Immature natural killer cell (primary cell): Measurements from ENCODE around the gene NUCKS1. TPM values are rescaled to one million over a fixed set of nuclear protein-coding genes. Genes with fewer than 3 reads are reported as not detected.
"Not testable (repeated sequence)": the region's sequence is repeated elsewhere in the genome, so short reads cannot be mapped to it uniquely, and the experiment has no call there.

Source experiments
- DNase-seq, 3 donors: peaks; one replicate each; pipeline ENCODE4 v3.0.0; 2022; ENCODE audit warnings: mixed read lengths in 1 of 3
- H3K27ac Mint-ChIP-seq, 6 donors: one replicate each; pipeline ENCODE4 v1.8.0; 2020; ENCODE audit warnings: mixed read lengths in 6 of 6, mild to moderate bottlenecking in 5 of 6, inconsistent platforms in 4 of 6, moderate library complexity in 3 of 6
- H3K27me3 Mint-ChIP-seq, 3 donors: one replicate each; pipeline ENCODE4 v1.8.0; 2020 to 2021; ENCODE audit warnings: low read depth in 3 of 3, mild to moderate bottlenecking in 3 of 3, mixed read lengths in 3 of 3, moderate library complexity in 3 of 3, inconsistent platforms in 1 of 3
- H3K36me3 Mint-ChIP-seq, 3 donors: one replicate each; pipeline ENCODE4 v1.8.0; 2020; ENCODE audit warnings: mixed read lengths in 3 of 3, inconsistent platforms in 2 of 3, mild to moderate bottlenecking in 2 of 3
- H3K4me1 Mint-ChIP-seq, 2 donors: one replicate each; pipeline ENCODE4 v1.8.0; 2020; ENCODE audit warnings: inconsistent platforms in 2 of 2, mild to moderate bottlenecking in 2 of 2, mixed read lengths in 2 of 2, moderate library complexity in 1 of 2
- H3K4me3 Mint-ChIP-seq, 5 donors: one replicate each; pipeline ENCODE4 v1.8.0; 2020; ENCODE audit warnings: mild to moderate bottlenecking in 5 of 5, mixed read lengths in 5 of 5, inconsistent platforms in 3 of 5, moderate library complexity in 3 of 5
- H3K9me3 Mint-ChIP-seq, 6 donors: one replicate each; pipeline ENCODE4 v1.8.0; 2020; ENCODE audit warnings: mild to moderate bottlenecking in 6 of 6, mixed read lengths in 6 of 6, inconsistent platforms in 4 of 6, moderate library complexity in 3 of 6
- polyA plus RNA-seq, 3 donors: library from polyadenylated mRNA; unstranded; fragments of 300-500 nt; fragmentation: Illumina TruSeq; gene quantifications; one replicate each; pipeline ENCODE4 v1.2.3, GENCODE V29; 2021

The NUCKS1 gene
- polyA plus RNA-seq, 3 donors from 2014 or later, result 7.8 to 20.3 (median 18.9) TPM

- H3K4me1 Mint-ChIP-seq, result peaks cover 35 to 70% of the 10 kb centered on the region in 2 donors
- H3K27me3 Mint-ChIP-seq, result peaks cover 0 to 4% (median 2%) of the 10 kb centered on the region in 3 donors
- no peaks in the 10 kb centered on the region for H3K9me3 Mint-ChIP-seq
- H3K27ac Mint-ChIP-seq, result peak overlapping the region; percentile 8 to 69 (median 48)
- no peaks in the 10 kb centered on the region for H3K36me3 Mint-ChIP-seq
- DNase-seq, result no peak
- H3K4me3 Mint-ChIP-seq, result no peak overlapping the region
Observed at GRCh38 chr1:205739348-205740160, 10.4 kb downstream of the NUCKS1 start.

GRCh38 chr1:205735218-205735617, 14.8 kb downstream of the NUCKS1 start:
- H3K4me1 Mint-ChIP-seq, result peaks cover 35 to 80% of the 10 kb centered on the region in 2 donors
- peaks cover 4 to 6% (median 4%) of the 10 kb centered on the region in 3 donors for H3K36me3 Mint-ChIP-seq
- H3K27me3 Mint-ChIP-seq, result peaks cover 0 to 2% (median 0%) of the 10 kb centered on the region in 3 donors
- peak overlapping the region in 2 of 6 donors; percentile 16 to 30 for H3K27ac Mint-ChIP-seq
- no peaks in the 10 kb centered on the region for H3K9me3 Mint-ChIP-seq
- no peak overlapping the region for H3K4me3 Mint-ChIP-seq
- DNase-seq, result no peak

DNA sequence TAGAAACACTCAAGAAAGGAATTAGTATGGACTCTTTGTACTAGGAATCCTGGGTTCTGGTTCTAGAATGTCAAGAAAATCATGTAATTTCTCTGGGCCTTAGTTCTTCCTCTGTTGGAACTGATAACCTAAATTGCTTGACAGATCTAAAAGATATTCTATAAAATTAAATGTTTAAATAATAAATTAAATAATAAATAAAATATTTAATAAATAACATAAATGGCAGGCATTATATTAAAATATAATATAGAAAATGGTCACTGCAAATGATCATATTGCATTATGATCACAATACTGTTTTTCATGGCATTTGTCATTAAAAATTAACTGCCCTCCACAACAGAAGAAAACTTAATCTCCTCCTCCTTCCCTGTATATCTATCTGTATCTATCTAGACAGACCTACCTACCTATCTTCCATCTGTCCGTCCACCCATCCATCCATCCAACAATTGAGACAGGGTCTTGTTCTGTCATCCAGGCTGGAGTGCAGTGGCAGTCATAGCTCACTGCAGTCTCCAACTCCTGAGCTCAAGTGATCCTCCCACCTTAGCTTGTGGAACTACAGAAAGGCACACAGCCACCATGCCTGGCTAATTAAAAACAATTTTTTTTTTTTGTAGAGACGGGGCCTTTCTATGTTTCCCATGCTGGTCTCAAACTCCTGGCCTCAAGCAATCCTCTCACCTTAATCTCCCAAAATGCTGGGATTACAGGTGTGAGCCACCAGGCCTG, 16.4 kb downstream of the NUCKS1 start:
- Mint-ChIP-seq H3K27ac (peak overlapping the region in 2 of 6 donors; percentile 10 to 72), H3K36me3 (peaks cover 4 to 6% (median 4%) of the 10 kb centered on the region in 3 donors), H3K27me3 (no peaks in the 10 kb centered on the region), H3K4me3 (no peak overlapping the region), H3K9me3 (no peaks in the 10 kb centered on the region), H3K4me1 (peaks cover 26 to 80% of the 10 kb centered on the region in 2 donors)
- no peak for DNase-seq

- no peaks in the 10 kb centered on the region for H3K27me3 Mint-ChIP-seq
- H3K27ac Mint-ChIP-seq, result peak overlapping the region in 2 of 6 donors; percentile 29 to 71
- H3K9me3 Mint-ChIP-seq, result no peaks in the 10 kb centered on the region
- peaks cover 4 to 17% (median 11%) of the 10 kb centered on the region in 3 donors for H3K36me3 Mint-ChIP-seq
- no peak for DNase-seq
- H3K4me1 Mint-ChIP-seq, result peaks cover 31 to 75% of the 10 kb centered on the region in 2 donors
- H3K4me3 Mint-ChIP-seq, result no peak overlapping the region
Observed at GRCh38 chr1:205729945-205730610, 19.9 kb downstream of the NUCKS1 start.

DNA sequence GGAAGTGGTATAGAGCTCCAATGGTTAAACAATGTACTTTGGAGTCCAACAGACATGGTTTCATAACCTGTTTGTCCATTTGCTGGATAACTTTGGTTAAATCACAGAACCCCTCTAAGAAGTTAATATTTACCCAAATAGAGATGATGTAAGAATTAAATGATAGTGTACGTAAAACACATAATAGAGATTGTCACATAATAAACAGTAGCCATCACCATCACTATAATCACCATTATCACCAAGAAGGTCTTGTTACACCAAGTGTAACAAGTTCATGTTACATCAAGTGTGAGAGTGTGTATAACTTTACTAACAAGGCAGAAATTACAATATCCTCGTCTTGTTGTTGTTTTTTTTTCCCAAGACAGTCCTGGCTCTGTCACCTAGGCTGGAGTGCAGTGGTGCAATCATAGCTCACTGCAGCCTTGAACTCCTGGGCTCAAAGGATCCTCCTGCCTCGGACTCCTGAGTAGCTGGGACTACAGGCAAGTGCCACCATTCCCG, 23.3 kb downstream of the NUCKS1 start:
- no peak overlapping the region for H3K4me3 Mint-ChIP-seq
- H3K9me3 Mint-ChIP-seq, result no peaks in the 10 kb centered on the region
- H3K27me3 Mint-ChIP-seq, result no peaks in the 10 kb centered on the region
- H3K4me1 Mint-ChIP-seq, result peaks cover 20 to 56% of the 10 kb centered on the region in 2 donors
- peak overlapping the region in 2 of 6 donors; percentile 8 to 34 for H3K27ac Mint-ChIP-seq
- H3K36me3 Mint-ChIP-seq, result peaks cover 0 to 22% (median 19%) of the 10 kb centered on the region in 3 donors
- no peak for DNase-seq

- no peaks in the 10 kb centered on the region for H3K9me3 Mint-ChIP-seq
- H3K36me3 Mint-ChIP-seq, result peaks cover 3 to 22% (median 19%) of the 10 kb centered on the region in 3 donors
- peak overlapping the region in 2 of 6 donors; percentile 25 to 74 for H3K27ac Mint-ChIP-seq
- no peaks in the 10 kb centered on the region for H3K27me3 Mint-ChIP-seq
- DNase-seq, result no peak
- peaks cover 14 to 44% of the 10 kb centered on the region in 2 donors for H3K4me1 Mint-ChIP-seq
- no peak overlapping the region for H3K4me3 Mint-ChIP-seq
Observed at GRCh38 chr1:205725514-205725913, 24.5 kb downstream of the NUCKS1 start.

GRCh38 chr1:205720740-205721139, 29.2 kb downstream of the NUCKS1 start:
- H3K27me3 Mint-ChIP-seq, H3K4me3 Mint-ChIP-seq, H3K9me3 Mint-ChIP-seq, DNase-seq: not testable (repeated sequence)
- Mint-ChIP-seq H3K36me3 (peaks cover 30 to 52% (median 39%) of the 10 kb centered on the region in 3 donors), H3K4me1 (peaks cover 10 to 24% of the 10 kb centered on the region in 2 donors), H3K27ac (peak overlapping the region in 1 of 6 donors; percentile 65)

DNA sequence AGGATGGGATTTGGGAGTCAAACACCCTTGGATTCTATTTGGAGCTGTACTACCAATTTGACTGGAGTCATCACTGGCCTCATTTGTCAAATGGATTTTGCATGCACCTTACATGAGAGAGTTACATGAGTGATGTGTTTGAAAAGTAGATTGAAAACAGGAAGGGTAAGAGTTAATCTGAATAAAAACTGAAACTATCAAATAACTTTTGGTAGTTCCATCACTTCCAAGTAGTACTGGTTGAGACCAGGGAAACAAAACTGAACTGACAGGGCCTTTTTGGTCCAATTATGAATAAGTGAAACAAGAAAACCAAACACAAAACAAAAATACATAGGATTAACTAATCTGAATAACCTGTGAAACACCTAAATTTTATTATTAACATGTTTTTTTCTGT, 30.2 kb downstream of the NUCKS1 start:
- no peak for DNase-seq
- H3K36me3 Mint-ChIP-seq, result peaks cover 34 to 55% (median 36%) of the 10 kb centered on the region in 3 donors
- H3K9me3 Mint-ChIP-seq, result no peaks in the 10 kb centered on the region
- H3K27ac Mint-ChIP-seq, result peak overlapping the region in 4 of 6 donors; percentile 22 to 65 (median 44)
- no peak overlapping the region for H3K4me3 Mint-ChIP-seq
- peaks cover 8 to 15% of the 10 kb centered on the region in 2 donors for H3K4me1 Mint-ChIP-seq
- H3K27me3 Mint-ChIP-seq, result no peaks in the 10 kb centered on the region

DNA sequence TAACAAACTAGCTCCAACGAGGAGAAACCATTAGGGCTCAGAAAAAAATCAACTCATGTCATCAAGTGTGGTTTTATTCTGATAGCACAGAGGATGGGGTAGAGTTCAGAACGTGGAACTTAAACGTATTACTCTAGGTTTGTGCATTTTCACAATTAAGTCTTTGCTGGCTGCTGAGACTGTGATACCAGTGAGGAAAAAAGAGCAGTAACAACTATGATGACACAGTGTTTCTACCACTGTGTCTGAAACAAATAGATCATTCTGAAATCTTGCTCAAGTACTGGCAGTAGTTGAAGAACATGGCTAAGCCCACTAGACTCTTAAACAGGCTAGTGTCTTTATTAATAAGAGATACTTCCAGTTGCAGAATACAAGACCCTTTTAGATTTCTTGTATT, 31.0 kb downstream of the NUCKS1 start:
- Mint-ChIP-seq H3K4me3 (no peak overlapping the region), H3K27ac (peak overlapping the region in 2 of 6 donors; percentile 13 to 40), H3K9me3 (no peaks in the 10 kb centered on the region), H3K36me3 (peaks cover 34 to 56% (median 36%) of the 10 kb centered on the region in 3 donors), H3K4me1 (peaks cover 5 to 12% of the 10 kb centered on the region in 2 donors), H3K27me3 (no peaks in the 10 kb centered on the region)
- no peak for DNase-seq

GRCh38 chr1:205716371-205717132, 33.4 kb downstream of the NUCKS1 start:
- H3K27me3 Mint-ChIP-seq, result peaks cover 0 to 1% (median 0%) of the 10 kb centered on the region in 3 donors
- no peaks in the 10 kb centered on the region for H3K9me3 Mint-ChIP-seq
- H3K27ac Mint-ChIP-seq, result peak overlapping the region in 5 of 6 donors; percentile 8 to 78 (median 36)
- H3K4me1 Mint-ChIP-seq, result peaks cover 4 to 9% of the 10 kb centered on the region in 2 donors
- no peak overlapping the region for H3K4me3 Mint-ChIP-seq
- peaks cover 29 to 51% (median 36%) of the 10 kb centered on the region in 3 donors for H3K36me3 Mint-ChIP-seq
- DNase-seq, result no peak

- Mint-ChIP-seq H3K9me3 (no peaks in the 10 kb centered on the region), H3K4me1 (peaks cover 7 to 19% of the 10 kb centered on the region in 2 donors), H3K27me3 (peaks cover 0 to 1% (median 0%) of the 10 kb centered on the region in 3 donors), H3K4me3 (no peak overlapping the region), H3K27ac (peak overlapping the region in 4 of 6 donors; percentile 3 to 65 (median 40)), H3K36me3 (peaks cover 28 to 46% (median 35%) of the 10 kb centered on the region in 3 donors)
- DNase-seq, result no peak
Observed at GRCh38 chr1:205715628-205716027, 34.4 kb downstream of the NUCKS1 start.

- Mint-ChIP-seq H3K9me3 (no peaks in the 10 kb centered on the region), H3K36me3 (peaks cover 23 to 38% (median 30%) of the 10 kb centered on the region in 3 donors), H3K4me1 (peaks cover 8 to 20% of the 10 kb centered on the region in 2 donors), H3K4me3 (no peak overlapping the region), H3K27ac (peak overlapping the region; percentile 4 to 65 (median 34)), H3K27me3 (peaks cover 0 to 1% (median 0%) of the 10 kb centered on the region in 3 donors)
- no peak for DNase-seq
Observed at GRCh38 chr1:205714906-205715246, 35.1 kb downstream of the NUCKS1 start.
